ENCODE data around the gene TENM4. TPM values are rescaled to one million over a fixed set of nuclear protein-coding genes. Genes with fewer than 3 reads are reported as not detected.

Gene TENM4
- total RNA-seq, 1 donor from 2014 or later, result 43.2 TPM

GRCh38 chr11:79449040-79449439, 8.2 kb upstream of the TENM4 start:
- no peak for TF ChIP-seq CTCF (conservative IDR thresholded peaks at IDR 0.05)
- peaks cover 13% of the 10 kb centered on the region for H3K27me3 Mint-ChIP-seq (ENCODE audit: low read depth)
- H3K4me1 Mint-ChIP-seq, result peaks cover 8% of the 10 kb centered on the region
- H3K9me3 Mint-ChIP-seq, result no peaks in the 10 kb centered on the region
- no peak for DNase-seq (ENCODE audit: low read depth, low spot score)
- H3K36me3 Mint-ChIP-seq (ENCODE audit: low read depth), result no peaks in the 10 kb centered on the region
- H3K4me3 Mint-ChIP-seq, result no peak overlapping the region
- H3K27ac Mint-ChIP-seq (ENCODE audit: unreplicated experiment), result no peak overlapping the region

DNA sequence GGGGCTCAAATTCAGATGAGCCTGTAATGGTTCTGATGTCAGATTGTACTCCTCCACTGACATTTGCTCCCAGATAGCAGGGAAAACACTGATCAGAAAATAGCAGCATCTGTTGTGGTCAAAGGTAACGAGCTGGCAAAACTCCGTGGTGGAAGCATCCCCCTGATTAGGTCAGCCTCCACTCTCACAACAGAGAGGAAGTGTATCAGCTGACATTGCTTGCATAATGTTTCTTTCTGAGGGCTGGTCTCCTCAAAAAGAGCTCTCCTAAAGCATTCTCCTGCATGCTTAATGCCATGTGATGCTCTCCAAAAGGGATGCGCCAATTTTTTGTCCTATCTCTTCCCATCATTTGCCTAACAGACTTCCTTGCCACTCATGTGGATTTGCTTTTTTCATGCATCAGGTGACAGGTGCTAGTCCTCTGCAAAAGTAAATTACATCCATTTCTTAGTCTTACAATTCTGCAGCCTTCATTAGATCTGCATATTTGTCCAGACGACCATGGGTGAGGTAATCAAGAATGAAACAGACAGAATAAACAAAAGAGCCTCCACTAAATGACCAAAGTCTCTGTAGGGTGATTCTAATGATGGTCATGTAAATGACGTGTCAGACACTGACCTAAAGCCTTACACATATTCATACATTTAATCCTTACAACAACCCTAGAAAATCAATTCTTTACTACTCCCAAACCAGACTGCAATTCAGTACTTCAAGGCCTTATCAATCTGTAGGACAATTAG, 6.4 kb upstream of the TENM4 start:
- no peak for TF ChIP-seq CTCF (conservative IDR thresholded peaks at IDR 0.05)
- no peaks in the 10 kb centered on the region for H3K36me3 Mint-ChIP-seq (ENCODE audit: low read depth)
- no peaks in the 10 kb centered on the region for H3K9me3 Mint-ChIP-seq
- H3K4me3 Mint-ChIP-seq, result no peak overlapping the region
- H3K4me1 Mint-ChIP-seq, result peaks cover 3% of the 10 kb centered on the region
- no peak overlapping the region for H3K27ac Mint-ChIP-seq (ENCODE audit: unreplicated experiment)
- no peak for DNase-seq (ENCODE audit: low read depth, low spot score)
- H3K27me3 Mint-ChIP-seq (ENCODE audit: low read depth), result peaks cover 27% of the 10 kb centered on the region

DNA sequence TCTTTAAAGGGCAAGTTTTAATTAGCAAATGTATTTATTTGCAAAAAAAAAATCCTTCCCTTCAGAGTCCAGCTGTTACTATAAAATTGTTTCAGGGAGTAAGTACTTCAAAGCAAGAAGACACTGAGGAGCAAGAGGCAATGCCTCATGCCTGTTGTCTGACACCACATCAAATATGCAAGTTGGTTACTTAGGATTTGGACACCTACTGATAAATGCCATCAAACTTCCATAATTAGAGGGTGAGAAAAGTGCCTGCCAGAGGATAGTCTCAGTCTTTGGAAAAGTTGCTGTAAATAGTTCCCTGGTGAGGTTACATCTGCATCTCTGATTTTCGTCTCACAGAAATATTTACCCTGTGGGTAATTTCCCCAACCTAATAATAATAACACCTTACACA, 4.1 kb upstream of the TENM4 start:
- H3K4me3 Mint-ChIP-seq, result no peak overlapping the region
- peaks cover 13% of the 10 kb centered on the region for H3K4me1 Mint-ChIP-seq
- no peak overlapping the region for H3K27ac Mint-ChIP-seq (ENCODE audit: unreplicated experiment)
- TF ChIP-seq CTCF (conservative IDR thresholded peaks at IDR 0.05), result no peak
- no peak for DNase-seq (ENCODE audit: low read depth, low spot score)
- H3K27me3 Mint-ChIP-seq (ENCODE audit: low read depth), result peaks cover 41% of the 10 kb centered on the region
- H3K9me3 Mint-ChIP-seq, result no peaks in the 10 kb centered on the region
- H3K36me3 Mint-ChIP-seq (ENCODE audit: low read depth), result no peaks in the 10 kb centered on the region

GRCh38 chr11:79441461-79441875, 638 bp upstream of the TENM4 start:
- H3K27me3 Mint-ChIP-seq (ENCODE audit: low read depth), result peaks cover 68% of the 10 kb centered on the region
- H3K4me1 Mint-ChIP-seq, result peaks cover 30% of the 10 kb centered on the region
- TF ChIP-seq CTCF (conservative IDR thresholded peaks at IDR 0.05), result no peak
- peak overlapping the region; percentile 88 for H3K27ac Mint-ChIP-seq (ENCODE audit: unreplicated experiment)
- peak overlapping the region; percentile 95 for H3K4me3 Mint-ChIP-seq
- no peak for DNase-seq (ENCODE audit: low read depth, low spot score)
- no peaks in the 10 kb centered on the region for H3K36me3 Mint-ChIP-seq (ENCODE audit: low read depth)
- H3K9me3 Mint-ChIP-seq, result no peaks in the 10 kb centered on the region

DNA sequence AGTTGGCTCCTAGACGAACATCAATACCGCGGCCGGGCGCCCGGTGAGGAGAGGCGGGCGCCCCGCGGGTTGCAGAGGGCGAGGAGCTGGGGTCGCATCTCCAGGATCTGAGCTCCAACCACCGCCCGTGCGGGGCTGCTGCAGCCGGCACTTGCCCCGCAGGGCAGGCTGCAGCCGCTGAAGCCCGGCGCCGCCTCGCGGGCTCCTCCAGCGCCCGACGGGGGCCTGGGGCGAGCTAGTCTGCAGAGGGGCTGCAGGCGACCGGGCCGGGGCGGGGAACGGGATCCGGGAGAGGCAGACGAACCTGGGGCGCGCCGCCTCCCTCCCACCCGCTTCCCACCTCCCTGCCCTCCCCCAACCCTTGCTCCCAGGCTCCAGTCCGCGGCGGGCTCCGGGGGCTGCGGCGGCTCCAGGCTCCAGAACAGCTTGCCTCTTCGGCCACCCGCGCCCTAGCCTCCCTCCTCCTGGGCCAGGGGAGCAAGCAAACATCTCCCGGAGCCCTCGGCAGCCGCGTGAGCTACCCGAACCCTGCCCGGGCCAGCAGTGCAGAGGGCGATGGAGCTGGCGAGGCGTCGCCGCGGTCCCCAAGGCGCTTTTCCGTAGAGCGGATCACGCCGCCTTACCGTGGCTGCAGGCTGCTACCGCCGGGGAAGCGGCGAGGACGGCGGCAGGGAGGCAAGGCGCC, 802 bp downstream of the TENM4 start:
- no peaks in the 10 kb centered on the region for H3K36me3 Mint-ChIP-seq (ENCODE audit: low read depth)
- TF ChIP-seq CTCF (conservative IDR thresholded peaks at IDR 0.05), result no peak
- H3K4me1 Mint-ChIP-seq, result peaks cover 31% of the 10 kb centered on the region
- no peaks in the 10 kb centered on the region for H3K9me3 Mint-ChIP-seq
- peaks cover 80% of the 10 kb centered on the region for H3K27me3 Mint-ChIP-seq (ENCODE audit: low read depth)
- H3K4me3 Mint-ChIP-seq, result peak overlapping the region; percentile 95
- H3K27ac Mint-ChIP-seq (ENCODE audit: unreplicated experiment), result no peak overlapping the region
- peak; percentile 42 for DNase-seq (ENCODE audit: low read depth, low spot score)
